Uterus (tissue), 4 donors: Measurements from ENCODE around the gene FKTN. TPM values are rescaled to one million over a fixed set of nuclear protein-coding genes. Genes with fewer than 3 reads are reported as not detected.
A peak's percentile ranks its signal among the peaks of the same experiment; 100 is the strongest.
"Not testable (repeated sequence)": the region's sequence is repeated elsewhere in the genome, so short reads cannot be mapped to it uniquely, and the experiment has no call there.

ENCODE experiments used
- DNase-seq, 2 donors: peaks; one replicate each; pipeline ENCODE4 v3.0.0-alpha.2; 2019 to 2020
- H3K27ac ChIP-seq, 2 donors: fragments of 200-600 bp; sonication (generic); 1 replicate in 1 of 2; 2 replicates in 1 of 2; pipeline ENCODE4 v1.5.1; 2016 to 2018
- H3K27me3 ChIP-seq, 2 donors: fragments of 200-600 bp; sonication (generic); one replicate each; pipeline ENCODE4 v1.5.1; 2018 to 2019; ENCODE audit warnings: control low read depth in 1 of 2
- H3K36me3 ChIP-seq, 2 donors: fragments of 200-600 bp; sonication (generic); one replicate each; pipeline ENCODE4 v1.5.1; 2019; ENCODE audit warnings: control low read depth in 1 of 2
- H3K4me1 ChIP-seq, 2 donors: fragments of 200-600 bp; sonication (generic); one replicate each; pipeline ENCODE4 v1.5.1; 2018 to 2019; ENCODE audit warnings: control low read depth in 1 of 2
- H3K4me3 ChIP-seq, 2 donors: fragments of 200-600 bp; sonication (generic); 1 replicate in 1 of 2; 2 replicates in 1 of 2; pipeline ENCODE4 v1.5.1; 2018 to 2019; ENCODE audit warnings: mild to moderate bottlenecking in 1 of 2
- H3K9me3 ChIP-seq, 2 donors: fragments of 200-600 bp; sonication (generic); one replicate each; pipeline ENCODE4 v1.5.1; 2019; ENCODE audit warnings: control low read depth in 1 of 2
- CTCF ChIP-seq, 4 experiments: fragments of 200-600 bp in 2 of 4; fragments of 450-650 bp in 2 of 4; sonication (generic) in 2 of 4; IDR thresholded peaks; one replicate each; pipeline ENCODE4 v1.5.1; 2016 to 2019; ENCODE audit warnings: antibody characterized with exemption in 4 of 4, mild to moderate bottlenecking in 2 of 4, moderate library complexity in 1 of 4
- POLR2A ChIP-seq, 2 donors: fragments of 450-650 bp; IDR thresholded peaks; one replicate each; pipeline ENCODE4 v1.6.1; 2016; ENCODE audit warnings: antibody characterized with exemption in 2 of 2, mild to moderate bottlenecking in 1 of 2, moderate library complexity in 1 of 2
- intact Hi-C: fragments of 100-400 bp; cut with DNase I; formaldehyde crosslinking; loops from one replicate; pipeline ENCODE4 v1.15.1; 2023; ENCODE audit warnings: low total_unique reads
- total RNA-seq, 4 donors: library from RNA; depleted of rRNA in 3 of 4; stranded (reverse); fragments of >200 nt in 3 of 4; gene quantifications; one replicate each; pipeline versions ENCODE4 v1.1.0 to v1.2.4, GENCODE V29; 2014 to 2023
- donor health status: DM: yes; HTN: yes; CAD: no.

FKTN gene
- total RNA-seq, 4 donors from 2014 or later: 2.6 to 39.1 (median 12.7) TPM

GRCh38 chr9:105515811-105516413, 42.0 kb upstream of the FKTN start:
- Histone ChIP-seq H3K27ac (no peak overlapping the region), H3K4me1 (no peaks in the 10 kb centered on the region), H3K36me3 (no peaks in the 10 kb centered on the region), H3K9me3 (no peaks in the 10 kb centered on the region), H3K27me3 (no peaks in the 10 kb centered on the region), H3K4me3 (no peak overlapping the region)
- intact Hi-C loops: no loop called here
- TF ChIP-seq CTCF (IDR thresholded peaks at IDR 0.05): no peak
- no peak for TF ChIP-seq POLR2A (IDR thresholded peaks at IDR 0.05)
- DNase-seq: no peak

GRCh38 chr9:105519710-105520369, 38.1 kb upstream of the FKTN start:
- intact Hi-C loops, H3K27me3 ChIP-seq, H3K4me1 ChIP-seq, H3K36me3 ChIP-seq, H3K9me3 ChIP-seq: not testable (repeated sequence)
- Histone ChIP-seq H3K27ac (peak overlapping the region; percentile 74 to 79), H3K4me3 (peak overlapping the region in 1 of 2 donors; percentile 48)
- DNase-seq: peak in 1 of 2 donors; percentile 29

GRCh38 chr9:105520992-105521391, 36.9 kb upstream of the FKTN start:
- DNase-seq, H3K27ac ChIP-seq, H3K27me3 ChIP-seq, intact Hi-C loops, H3K36me3 ChIP-seq, H3K4me1 ChIP-seq, H3K9me3 ChIP-seq, H3K4me3 ChIP-seq: not testable (repeated sequence)

GRCh38 chr9:105522618-105523385, 35.1 kb upstream of the FKTN start:
- H3K27ac ChIP-seq, H3K27me3 ChIP-seq, H3K4me3 ChIP-seq, H3K36me3 ChIP-seq, DNase-seq, intact Hi-C loops, H3K4me1 ChIP-seq, H3K9me3 ChIP-seq: not testable (repeated sequence)

GRCh38 chr9:105531530-105531929, 26.4 kb upstream of the FKTN start:
- H3K27me3 ChIP-seq: no peaks in the 10 kb centered on the region
- H3K4me1 ChIP-seq: no peaks in the 10 kb centered on the region
- no peak overlapping the region for H3K27ac ChIP-seq
- H3K36me3 ChIP-seq: no peaks in the 10 kb centered on the region
- DNase-seq: no peak
- TF ChIP-seq POLR2A (IDR thresholded peaks at IDR 0.05): no peak
- no peak for TF ChIP-seq CTCF (IDR thresholded peaks at IDR 0.05)
- H3K9me3 ChIP-seq: no peaks in the 10 kb centered on the region
- H3K4me3 ChIP-seq: no peak overlapping the region
- intact Hi-C loops: no loop called here

- intact Hi-C loops: no loop called here
- H3K27ac ChIP-seq: no peak overlapping the region
- no peak for TF ChIP-seq CTCF (IDR thresholded peaks at IDR 0.05)
- no peak for TF ChIP-seq POLR2A (IDR thresholded peaks at IDR 0.05)
- peaks cover 0 to 3% of the 10 kb centered on the region in 2 donors for H3K36me3 ChIP-seq
- no peaks in the 10 kb centered on the region for H3K4me1 ChIP-seq
- H3K4me3 ChIP-seq: no peak overlapping the region
- no peaks in the 10 kb centered on the region for H3K9me3 ChIP-seq
- no peaks in the 10 kb centered on the region for H3K27me3 ChIP-seq
- no peak for DNase-seq
Measured at GRCh38 chr9:105535920-105536668, 21.8 kb upstream of the FKTN start.
